H1 (cell line): Measurements from ENCODE around the gene ATP6V1C2. TPM values are rescaled to one million over a fixed set of nuclear protein-coding genes. Genes with fewer than 3 reads are reported as not detected.

Experiments
- BRCA1 ChIP-seq: IDR thresholded peaks from 2 replicates; pipeline ENCODE4 v1.6.1; 2012; ENCODE audit warnings: low read depth, low read length, improper control_type of control experiment
- PHF8 ChIP-seq: fragments of 200-600 bp; sonication (generic); conservative IDR thresholded peaks from 2 replicates; pipeline ENCODE4 v1.7.1; 2012; ENCODE audit warnings: low read depth, mild to moderate bottlenecking, inconsistent platforms, low read length, moderate library complexity
- TAF7 ChIP-seq: optimal IDR thresholded peaks from 2 replicates; pipeline ENCODE3; 2011; ENCODE audit warnings: low read depth, mild to moderate bottlenecking, inconsistent platforms, low read length, moderate library complexity, borderline replicate concordance
- YY1 ChIP-seq: IDR thresholded peaks from 2 replicates; pipeline ENCODE4 v1.6.1; 2011; ENCODE audit warnings: low read depth, mild to moderate bottlenecking, low read length
- polyA plus RNA-seq, 7 experiments: library from polyadenylated mRNA; depleted of rRNA in 3 of 7; stranded (reverse) in 5 of 7; unstranded in 2 of 7; fragments of >200 nt in 5 of 7; fragments of 200-250 nt in 2 of 7; gene quantifications; 1 replicate in 5 of 7; 2 replicates in 1 of 7; 4 replicates in 1 of 7; pipeline versions ENCODE4 v1.2.1 to v1.2.3, GENCODE V29; 2011 to 2013; ENCODE audit warnings: missing spikeins in 2 of 7, mixed read lengths in 2 of 7
- total RNA-seq: library from RNA; stranded (reverse); fragmentation: NEBNext Ultra II Directional; extraction: Animal tissue kit (Norgen Biotek cat#: 25700); gene quantifications from 2 replicates; pipeline ENCODE4 v1.2.1, GENCODE V29; 2021

The ATP6V1C2 gene
- total and polyA plus RNA-seq, 2 of the 8 experiments (the other 6 are each of a cell fraction or from before 2014, with no cell fraction given), result 0.29 to 0.74 TPM

DNA sequence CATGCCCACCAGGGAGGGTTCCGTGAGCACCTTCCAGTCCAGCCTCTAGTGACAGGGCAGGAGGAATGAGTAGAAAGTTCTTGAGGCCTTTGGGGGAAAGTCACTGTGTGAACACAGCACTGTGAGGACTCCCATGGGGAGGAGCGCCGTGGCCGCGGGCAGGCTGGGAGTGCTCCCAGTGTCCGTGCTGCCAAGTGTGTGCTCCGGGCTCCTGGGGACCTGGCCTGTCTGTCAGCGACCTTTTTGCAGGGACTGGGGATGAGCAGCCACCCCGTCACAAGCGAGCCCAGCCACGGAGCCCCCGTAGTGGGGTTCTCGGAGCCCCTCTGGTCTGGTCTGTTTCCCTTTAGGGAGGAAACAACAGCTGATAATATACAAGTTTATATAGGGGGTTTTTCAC, 54.4 kb downstream of the ATP6V1C2 start (continued):
- TF ChIP-seq BRCA1 (no peak), TAF7 (no peak), YY1 (no peak), PHF8 (no peak)
